ENCODE data around the gene PSMB5.

GRCh38 chr14:22987291-22987690 is 47.4 kb downstream of the PSMB5 start:
- TF ChIP-seq ZSCAN9 (CRISPR knock-in tag; IDR thresholded peaks at IDR 0.05; ENCODE audit: borderline replicate concordance) (no peak), ZC3H13 (CRISPR knock-in tag; IDR thresholded peaks at IDR 0.05) (no peak), BHLHE40 (IDR thresholded peaks at IDR 0.05; ENCODE audit: low read length) (no peak), YY1 (IDR thresholded peaks at IDR 0.05; ENCODE audit: insufficient read depth, insufficient replicate concordance, low read depth, low read length) (no peak), TBP (CRISPR knock-in tag; IDR thresholded peaks at IDR 0.05) (no peak)
- TF ChIP-seq, protein P1, sequence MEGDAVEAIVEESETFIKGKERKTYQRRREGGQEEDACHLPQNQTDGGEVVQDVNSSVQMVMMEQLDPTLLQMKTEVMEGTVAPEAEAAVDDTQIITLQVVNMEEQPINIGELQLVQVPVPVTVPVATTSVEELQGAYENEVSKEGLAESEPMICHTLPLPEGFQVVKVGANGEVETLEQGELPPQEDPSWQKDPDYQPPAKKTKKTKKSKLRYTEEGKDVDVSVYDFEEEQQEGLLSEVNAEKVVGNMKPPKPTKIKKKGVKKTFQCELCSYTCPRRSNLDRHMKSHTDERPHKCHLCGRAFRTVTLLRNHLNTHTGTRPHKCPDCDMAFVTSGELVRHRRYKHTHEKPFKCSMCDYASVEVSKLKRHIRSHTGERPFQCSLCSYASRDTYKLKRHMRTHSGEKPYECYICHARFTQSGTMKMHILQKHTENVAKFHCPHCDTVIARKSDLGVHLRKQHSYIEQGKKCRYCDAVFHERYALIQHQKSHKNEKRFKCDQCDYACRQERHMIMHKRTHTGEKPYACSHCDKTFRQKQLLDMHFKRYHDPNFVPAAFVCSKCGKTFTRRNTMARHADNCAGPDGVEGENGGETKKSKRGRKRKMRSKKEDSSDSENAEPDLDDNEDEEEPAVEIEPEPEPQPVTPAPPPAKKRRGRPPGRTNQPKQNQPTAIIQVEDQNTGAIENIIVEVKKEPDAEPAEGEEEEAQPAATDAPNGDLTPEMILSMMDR (CRISPR knock-in tag; IDR thresholded peaks at IDR 0.05) = no peak
